HG03135 (cell line): ENCODE results near the gene KIF16B.
"Not testable (repeated sequence)": the region's sequence is repeated elsewhere in the genome, so short reads cannot be mapped to it uniquely, and the experiment has no call there.

ENCODE experiments used
- ATAC-seq: cut with Tn5 transposase; IDR thresholded peaks from one replicate; pipeline ENCODE4 v1.9.1; 2021; ENCODE audit warnings: mild to moderate bottlenecking, moderate library complexity; ENCODE audit not compliant: unreplicated experiment

KIF16B gene

GRCh38 chr20:16439540-16439939, 133.7 kb downstream of the KIF16B start:
- not testable (repeated sequence) for ATAC-seq

- no peak for ATAC-seq
These were observed 135.1 kb downstream of the KIF16B start for GRCh38 chr20:16438100-16438499.

DNA sequence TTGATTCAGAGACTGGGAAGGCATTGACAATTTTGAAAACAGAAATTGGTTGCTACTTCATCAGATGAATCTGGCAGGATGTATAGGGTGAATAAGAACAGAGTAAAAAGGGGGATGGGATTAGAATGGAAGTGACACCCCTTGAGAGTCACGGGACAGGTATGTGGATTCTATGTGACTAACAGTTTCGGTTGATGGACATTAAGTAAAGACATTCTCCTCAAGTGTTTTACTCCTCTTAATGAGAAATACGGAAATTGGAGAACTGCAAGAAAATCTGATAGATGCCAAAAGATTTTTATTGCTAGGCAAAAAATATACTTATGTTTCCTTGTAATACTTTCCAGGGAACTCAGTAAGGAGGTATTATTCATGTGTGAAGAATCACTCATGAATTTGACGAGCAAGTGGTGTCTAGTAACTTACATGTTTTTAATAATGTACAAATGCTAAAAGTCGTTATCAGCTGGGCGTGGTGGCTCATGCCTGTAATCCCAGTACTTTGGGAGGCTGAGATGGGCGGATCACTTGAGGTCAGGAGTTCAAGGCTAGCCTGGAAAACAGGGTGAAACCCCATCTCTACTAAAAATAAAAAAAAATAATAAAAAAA, 135.8 kb downstream of the KIF16B start:
- no peak for ATAC-seq

DNA sequence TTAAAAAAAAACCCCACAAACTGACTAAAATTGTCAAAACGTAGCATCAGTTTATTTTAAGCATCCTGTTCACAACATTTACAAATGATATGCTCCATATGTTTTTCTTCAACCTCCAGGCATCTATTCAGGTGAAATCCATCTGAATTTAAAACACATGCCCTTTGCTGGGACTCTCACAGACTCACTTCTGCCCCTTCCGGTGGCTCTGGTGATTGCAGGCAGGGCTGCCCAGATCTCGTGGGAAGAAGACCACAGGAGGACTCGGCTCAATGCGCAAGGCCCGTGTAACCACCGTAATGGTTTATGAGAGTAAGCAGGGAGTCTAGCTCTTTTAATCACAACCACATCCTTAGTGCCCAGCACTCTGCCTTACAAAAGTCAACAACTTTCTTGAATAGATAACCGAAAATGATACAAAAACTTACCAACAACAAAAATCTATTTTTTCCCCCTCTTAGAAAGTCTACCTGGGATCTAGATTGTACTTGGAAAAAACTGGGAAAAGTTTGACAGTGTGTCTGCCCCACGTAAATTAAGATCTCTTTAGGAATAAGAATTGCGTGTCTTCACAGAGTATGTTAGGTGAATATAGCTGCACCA, 139.1 kb downstream of the KIF16B start:
- no peak for ATAC-seq

GRCh38 chr20:16433293-16433580, 140.0 kb downstream of the KIF16B start:
- ATAC-seq: no peak

DNA sequence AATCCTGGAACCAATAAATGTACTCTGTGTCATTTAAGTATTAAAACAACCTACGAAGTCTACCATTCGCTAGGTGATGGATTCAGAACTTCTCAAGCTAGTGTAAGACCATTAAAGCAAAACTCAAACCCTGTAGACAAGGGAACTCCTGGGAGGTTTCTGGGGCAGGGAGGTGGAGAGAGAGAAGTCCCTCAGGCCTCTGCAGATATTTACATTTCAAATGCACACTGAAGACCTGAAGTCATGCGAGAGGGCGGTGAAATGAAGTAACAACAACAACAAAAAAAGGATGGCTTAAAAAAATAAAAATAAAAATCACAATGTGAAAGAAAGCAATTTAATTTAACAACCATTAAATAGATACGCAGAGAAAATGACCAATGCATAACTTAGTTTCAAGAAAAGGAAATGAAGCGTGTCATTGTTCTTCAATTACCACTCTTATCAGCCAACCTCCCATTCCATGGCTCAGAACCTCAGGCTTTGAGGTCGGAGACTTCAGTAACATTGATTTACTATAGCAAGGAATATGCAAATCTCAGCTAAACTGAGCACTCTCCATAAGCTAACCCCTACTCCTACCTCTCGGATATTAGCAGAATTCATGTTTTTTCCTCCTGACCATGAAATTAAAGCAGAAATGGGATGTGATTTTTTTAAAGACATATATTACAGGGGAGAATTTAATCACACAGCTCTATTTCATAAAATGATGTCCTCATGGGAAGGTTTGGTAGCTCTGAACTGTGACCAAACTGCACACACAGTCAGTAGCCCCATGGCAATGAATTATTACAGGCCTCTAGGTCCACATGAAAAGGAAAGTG, 140.6 kb downstream of the KIF16B start:
- no peak for ATAC-seq

DNA sequence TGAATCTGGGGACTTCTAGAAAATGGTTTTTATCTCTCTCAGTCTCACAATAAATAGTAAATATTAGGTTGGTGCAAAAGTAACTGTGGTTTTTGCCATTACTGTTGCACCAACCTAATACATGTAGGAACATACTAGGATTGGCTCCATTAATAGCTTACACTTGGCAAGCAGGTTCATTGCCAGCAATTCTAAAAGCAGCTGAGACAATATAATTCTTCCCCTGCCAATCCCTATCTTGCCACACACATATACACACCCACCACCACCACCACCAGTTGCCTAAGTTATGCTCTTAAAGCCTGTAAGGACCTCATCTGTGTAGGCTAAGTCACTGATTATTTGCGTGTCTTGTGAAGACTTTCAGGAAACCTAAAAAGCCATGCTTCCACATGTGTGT, 145.1 kb downstream of the KIF16B start:
- ATAC-seq: no peak

DNA sequence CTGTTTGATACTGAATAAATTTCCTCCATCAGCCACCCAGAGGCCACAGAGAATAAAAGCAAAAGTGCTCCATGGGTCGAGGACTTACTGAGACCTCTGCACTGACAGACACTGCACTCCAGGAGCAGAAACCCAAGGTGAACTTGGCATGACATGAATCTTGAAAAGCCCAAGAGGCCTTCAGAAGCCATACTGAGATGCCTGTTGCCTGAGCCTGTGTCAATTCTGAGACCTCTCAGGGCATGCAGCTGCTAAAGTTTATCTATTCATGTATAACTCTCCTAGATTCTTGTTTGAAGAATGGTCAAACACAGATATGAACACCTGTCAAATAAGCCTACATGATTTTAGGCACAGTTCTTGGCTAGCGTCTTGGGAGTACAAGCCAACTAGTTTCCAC, 145.7 kb downstream of the KIF16B start:
- no peak for ATAC-seq

GRCh38 chr20:16424780-16425179, 148.5 kb downstream of the KIF16B start:
- no peak for ATAC-seq

DNA sequence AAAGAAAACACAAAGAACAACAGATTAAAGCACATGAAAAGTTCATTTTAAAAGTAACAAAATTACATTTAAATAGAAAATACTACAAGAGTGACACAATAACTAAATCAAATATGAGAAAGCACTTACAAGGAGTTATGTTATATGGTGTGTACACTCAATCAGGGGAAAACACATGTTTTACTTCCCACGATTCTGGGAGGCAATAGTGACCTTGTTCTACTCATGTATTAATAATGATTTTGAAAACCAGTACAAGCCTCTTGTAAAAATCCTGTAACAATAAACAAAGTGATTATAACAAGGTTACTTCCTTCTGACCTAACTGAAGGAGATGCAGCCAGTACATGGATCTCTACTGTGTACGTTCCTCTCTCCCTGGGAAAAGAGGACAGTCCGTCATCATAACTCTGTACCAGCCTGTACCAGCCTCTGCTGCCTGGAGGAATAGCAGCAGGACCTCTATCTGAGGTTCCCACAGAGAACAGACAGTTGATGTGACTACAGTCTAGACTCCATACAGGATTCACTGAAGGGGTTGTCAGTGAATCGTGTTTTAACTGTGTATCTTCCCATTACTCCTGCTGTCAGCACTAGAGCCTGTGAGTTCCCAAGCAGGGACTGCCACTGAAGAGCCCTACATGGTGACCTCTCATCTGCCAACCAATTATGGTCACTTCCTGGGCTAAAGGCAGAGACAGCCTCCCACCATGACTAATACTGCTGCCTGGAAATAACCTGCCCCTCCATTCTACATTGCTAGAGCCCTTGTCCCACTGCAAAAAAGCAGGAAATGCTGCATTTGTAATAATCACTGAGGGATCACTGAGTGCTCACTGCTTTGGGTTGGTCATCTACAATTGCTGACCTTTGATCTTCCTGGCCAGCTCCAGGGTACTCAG, 149.7 kb downstream of the KIF16B start:
- ATAC-seq: no peak

- ATAC-seq: no peak
These were observed 154.0 kb downstream of the KIF16B start for GRCh38 chr20:16419138-16419715.

DNA sequence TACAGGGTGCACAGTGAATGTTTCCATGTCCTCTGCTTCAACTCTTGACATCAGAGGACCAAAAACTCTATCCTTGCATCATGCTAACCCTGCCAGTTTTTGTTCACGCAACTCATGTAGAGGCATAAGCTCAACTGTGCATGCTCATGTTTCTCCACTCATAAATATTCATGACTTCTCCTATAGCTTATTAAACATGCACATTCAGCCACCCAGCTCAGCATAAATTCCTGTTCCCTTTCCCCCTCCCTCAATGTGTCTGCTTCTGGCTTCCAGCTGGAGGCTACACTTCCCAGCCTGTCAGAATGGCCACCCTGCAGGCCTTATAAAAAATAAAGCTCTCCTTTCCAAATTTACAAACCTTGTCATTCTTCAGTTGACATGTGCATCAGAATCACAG, 154.6 kb downstream of the KIF16B start:
- no peak for ATAC-seq

DNA sequence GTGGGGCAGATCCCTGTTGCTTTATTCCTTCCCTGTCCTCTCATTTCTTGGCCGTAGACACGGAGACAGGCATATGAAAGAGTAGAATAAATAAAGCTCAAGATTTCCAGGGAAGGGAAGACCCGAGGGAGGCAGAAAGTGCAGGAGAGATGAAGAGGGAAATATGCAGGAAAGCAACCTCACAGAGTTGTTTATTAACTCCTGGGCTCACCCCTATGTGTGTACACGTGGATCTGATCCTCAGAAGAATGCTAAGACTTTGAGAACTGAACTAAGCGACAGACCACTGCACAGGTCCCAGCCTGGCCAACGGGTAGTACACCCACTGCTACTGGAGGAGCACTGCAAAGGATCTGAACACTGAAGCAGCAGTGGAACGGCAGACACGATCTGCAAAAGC, 156.2 kb downstream of the KIF16B start:
- no peak for ATAC-seq

DNA sequence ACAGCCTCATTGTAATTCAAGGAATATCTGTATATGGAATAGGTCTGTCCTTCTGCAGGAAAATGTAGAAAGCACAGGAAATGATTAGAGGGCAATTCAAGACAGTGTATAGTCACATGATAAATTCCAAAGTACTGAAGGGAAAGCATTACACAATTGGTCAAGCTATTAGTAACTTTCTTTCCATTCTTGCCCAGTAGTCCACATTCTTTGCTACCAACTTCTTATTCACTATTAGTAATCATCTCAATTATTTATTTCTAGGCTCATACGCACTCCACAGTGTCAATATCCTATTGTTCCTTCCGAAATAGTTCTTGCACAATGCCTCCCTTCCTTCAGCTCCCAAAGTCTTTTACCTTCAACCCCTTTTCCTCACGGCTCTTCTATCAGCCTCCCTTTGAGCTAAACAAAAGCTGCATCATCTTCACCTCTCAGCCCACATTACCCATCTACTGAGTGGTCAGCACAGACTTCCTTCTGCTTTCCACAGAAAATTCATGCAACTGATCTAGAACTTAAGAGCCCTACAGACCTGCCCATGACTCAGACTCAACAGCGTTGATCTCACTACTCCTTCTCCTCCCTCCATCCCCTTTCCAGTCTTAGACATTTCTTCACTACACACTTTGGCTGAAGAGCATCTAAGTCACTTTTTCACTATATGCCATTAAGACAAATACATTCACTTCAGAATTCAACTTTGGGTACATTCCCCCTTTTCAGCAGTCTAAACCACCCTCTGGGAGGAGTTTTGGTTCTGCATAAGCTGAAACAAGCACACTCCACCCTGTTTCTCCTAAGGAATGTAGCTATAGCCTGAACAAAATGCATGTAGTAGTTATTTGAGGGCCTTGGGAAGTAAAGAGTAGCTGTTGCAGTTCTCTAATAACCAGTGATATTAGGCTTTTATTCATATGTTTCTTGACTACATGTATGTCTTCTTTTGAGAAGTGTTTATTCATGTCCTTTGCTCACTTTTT, 157.9 kb downstream of the KIF16B start:
- ATAC-seq: no peak

- no peak for ATAC-seq
These were observed 160.3 kb downstream of the KIF16B start for GRCh38 chr20:16412906-16413305.

DNA sequence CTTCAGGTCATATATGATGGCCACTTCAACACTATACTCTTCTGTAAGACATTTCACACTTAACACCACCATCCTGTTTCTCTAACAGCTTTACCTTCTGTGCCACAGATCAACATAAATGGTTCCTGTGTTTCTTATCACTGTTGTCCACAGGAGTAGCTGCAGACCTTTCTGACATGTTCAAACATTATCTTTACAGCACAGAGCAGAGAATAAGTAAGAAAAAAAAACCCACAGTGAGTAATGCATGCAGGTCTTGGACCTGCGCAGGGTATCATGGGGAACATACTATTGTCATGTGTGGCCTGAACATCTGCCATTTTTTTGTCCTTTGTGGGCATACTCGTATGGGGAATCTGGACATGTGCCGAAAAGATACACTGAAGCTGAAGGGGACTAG, 161.9 kb downstream of the KIF16B start:
- ATAC-seq: no peak

GRCh38 chr20:16410626-16411025, 162.6 kb downstream of the KIF16B start:
- no peak for ATAC-seq

DNA sequence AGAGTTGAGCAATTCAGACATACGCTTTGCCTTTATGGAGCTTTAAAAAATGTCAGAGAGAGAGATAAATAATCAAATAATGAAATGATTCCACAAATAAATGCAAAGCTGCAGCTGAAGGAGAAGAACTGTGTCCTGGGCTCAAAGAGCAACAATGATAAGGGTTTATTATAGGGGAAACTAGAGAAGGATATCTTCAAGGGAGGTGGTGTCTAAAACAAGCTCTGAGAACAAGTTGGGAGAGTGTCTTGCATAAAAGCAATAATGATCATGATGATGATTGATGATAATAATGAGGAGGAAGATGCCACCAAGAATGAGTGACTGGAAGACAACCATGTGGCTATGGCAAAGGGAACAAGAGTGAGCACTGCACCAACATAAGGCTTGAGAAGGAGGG, 164.3 kb downstream of the KIF16B start:
- ATAC-seq: no peak

DNA sequence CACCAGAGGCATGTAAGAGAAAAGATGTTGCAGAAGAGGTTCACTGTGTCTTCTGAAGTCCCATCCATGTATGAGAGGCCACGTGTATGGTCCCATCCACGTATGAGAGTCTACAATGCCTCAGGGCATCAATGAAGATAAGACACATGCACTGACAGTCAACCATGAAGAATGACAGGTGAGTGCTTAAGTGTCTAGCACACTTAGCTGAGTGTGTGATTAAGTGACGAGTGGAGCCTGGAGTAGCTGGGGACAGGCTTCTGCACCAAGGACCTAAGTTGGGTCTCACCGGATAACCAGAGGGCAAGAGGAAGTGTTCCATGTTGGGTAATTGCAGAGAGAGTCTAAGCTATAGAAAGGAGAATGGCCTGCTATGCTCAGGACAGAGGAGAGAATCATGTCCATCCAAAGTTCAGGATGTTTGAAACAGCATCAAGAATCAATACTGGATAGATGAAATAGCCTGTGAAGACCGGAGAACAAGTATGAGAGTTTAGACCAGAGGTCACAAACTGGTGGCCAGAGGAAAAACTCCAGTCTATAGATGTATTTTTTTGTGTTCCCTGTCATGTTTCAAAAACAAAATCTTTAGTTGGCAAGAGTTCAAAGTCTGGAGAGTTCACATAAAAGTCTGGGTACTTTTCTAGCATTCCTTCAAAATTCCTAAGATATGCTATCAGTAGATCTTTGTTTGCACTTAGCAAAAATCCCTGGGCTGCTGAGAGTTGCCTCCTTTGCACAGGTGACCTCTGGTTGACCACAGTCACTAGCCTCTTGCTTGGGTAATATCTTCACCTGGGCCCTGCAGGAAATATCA, 165.8 kb downstream of the KIF16B start:
- ATAC-seq: no peak
